Measurements from ENCODE around the gene AMOTL2. TPM values are rescaled to one million over a fixed set of nuclear protein-coding genes. Genes with fewer than 3 reads are reported as not detected.

Gene AMOTL2
- polyA plus RNA-seq, 1 of the 3 experiments (the other 2 are of a cell fraction), result 185 TPM

- POLR2A ChIA-PET, result no interaction called here
- H2AFZ ChIP-seq (ENCODE audit: low read depth), result no peak overlapping the region
- peaks cover 0 to 36% of the 10 kb centered on the region in 2 experiments; a peak in 2 of 4 replicates for H3K4me1 ChIP-seq (ENCODE audit: control insufficient read depth in 1 of 2, insufficient read depth in 2 of 2, low read depth in 1 of 2, low read length in 1 of 2)
- peak overlapping the region; percentile 40; the same call in 1 of the 2 replicates for H3K9ac ChIP-seq
- peak overlapping the region; percentile 18; the same call in 1 of the 2 replicates for H3K4me2 ChIP-seq
- no peak for DNase-seq
- CTCF ChIA-PET, result interaction anchor here (0.5 to 18.5 kb wide), 2 partner anchors 92 to 168 kb away, joined by 3 to 375 read pairs; partner anchors contain the start of genes ANAPC13 and CEP63
- H3K27ac ChIP-seq (ENCODE audit: low read depth in 2 of 2, low read length in 1 of 2), result peak overlapping the region in 1 of 2 experiments; percentile 68; a peak in 2 of 4 replicates
- H3K9me3 ChIP-seq, result no peaks in the 10 kb centered on the region
- WGBS (ENCODE audit: low lambda C conversion rate), result 61% methylated on average over 3 of the region's 5 CpGs
- TF ChIP-seq YY1 (IDR thresholded peaks at IDR 0.05; ENCODE audit: low read depth), result no peak
- TF ChIP-seq, protein P1, sequence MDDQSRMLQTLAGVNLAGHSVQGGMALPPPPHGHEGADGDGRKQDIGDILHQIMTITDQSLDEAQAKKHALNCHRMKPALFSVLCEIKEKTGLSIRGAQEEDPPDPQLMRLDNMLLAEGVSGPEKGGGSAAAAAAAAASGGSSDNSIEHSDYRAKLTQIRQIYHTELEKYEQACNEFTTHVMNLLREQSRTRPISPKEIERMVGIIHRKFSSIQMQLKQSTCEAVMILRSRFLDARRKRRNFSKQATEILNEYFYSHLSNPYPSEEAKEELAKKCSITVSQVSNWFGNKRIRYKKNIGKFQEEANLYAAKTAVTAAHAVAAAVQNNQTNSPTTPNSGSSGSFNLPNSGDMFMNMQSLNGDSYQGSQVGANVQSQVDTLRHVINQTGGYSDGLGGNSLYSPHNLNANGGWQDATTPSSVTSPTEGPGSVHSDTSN (IDR thresholded peaks at IDR 0.05), result 0 out of 2 replicates have a peak, but pooled peaks have one; percentile 14
- TF ChIP-seq EP300 (IDR thresholded peaks at IDR 0.05; ENCODE audit: borderline replicate concordance in 1 of 2, low read depth in 1 of 2, low read length in 1 of 2), result no peak
- H3K9me2 ChIP-seq, result no peaks in the 10 kb centered on the region
- H3K79me2 ChIP-seq (ENCODE audit: insufficient read depth), result no peaks in the 10 kb centered on the region
- no peaks in the 10 kb centered on the region for H3K27me3 ChIP-seq (ENCODE audit: insufficient read depth)
- no peaks in the 10 kb centered on the region for H4K20me1 ChIP-seq (ENCODE audit: insufficient read depth)
- no peaks in the 10 kb centered on the region for H3K36me3 ChIP-seq (replicated peaks in 1 of 2; ENCODE audit: control insufficient read depth in 1 of 2, insufficient read depth in 2 of 2, low read length in 1 of 2)
- peaks cover 19% of the 10 kb centered on the region for H3F3A ChIP-seq (replicated peaks; ENCODE audit: insufficient read depth)
- H3K4me3 ChIP-seq (ENCODE audit: low read depth in 2 of 2, low read length in 1 of 2), result no peak overlapping the region
These were observed 62.6 kb downstream of the AMOTL2 start for GRCh38 chr3:134311693-134312071.

- TF ChIP-seq, protein P1 (IDR thresholded peaks at IDR 0.05), result 0 out of 2 replicates have a peak, but pooled peaks have one; percentile 26
- TF ChIP-seq SIN3A (IDR thresholded peaks at IDR 0.05; ENCODE audit: borderline replicate concordance, low read depth, low read length), result no peak
- TF ChIP-seq FOSL2 (IDR thresholded peaks at IDR 0.05; ENCODE audit: borderline replicate concordance, low read depth), result peak; percentile 30; the same call in 1 of the 2 replicates
- TF ChIP-seq TCF12 (IDR thresholded peaks at IDR 0.05), result peak; percentile 12; the same call in 1 of the 2 replicates
- no peak for TF ChIP-seq EZH2phosphoT487 (IDR thresholded peaks at IDR 0.05; ENCODE audit: borderline replicate concordance, low read depth)
- TF ChIP-seq JUND (IDR thresholded peaks at IDR 0.05), result peak; percentile 30; the same call in 1 of the 2 replicates
- peak; percentile 60 for TF ChIP-seq MAX (IDR thresholded peaks at IDR 0.05; ENCODE audit: low read depth)
- TF ChIP-seq RXRA (IDR thresholded peaks at IDR 0.05; ENCODE audit: borderline replicate concordance, low read depth), result no peak
- TF ChIP-seq NFIC (IDR thresholded peaks at IDR 0.05; ENCODE audit: borderline replicate concordance), result peak; percentile 39; the same call in 1 of the 2 replicates
- TF ChIP-seq CTCF (IDR thresholded peaks at IDR 0.05), result no peak
- no peak for TF ChIP-seq RFX5 (IDR thresholded peaks at IDR 0.05; ENCODE audit: low read length)
- no peak for TF ChIP-seq CHD2 (IDR thresholded peaks at IDR 0.05; ENCODE audit: low read length, partially characterized antibody)
- TF ChIP-seq FOXJ3 (CRISPR knock-in tag; IDR thresholded peaks at IDR 0.05), result no peak
- no peak for TF ChIP-seq NRF1 (IDR thresholded peaks at IDR 0.05; ENCODE audit: low read depth, low read length)
- Histone ChIP-seq H3K9me3 (no peaks in the 10 kb centered on the region), H3K9me2 (no peaks in the 10 kb centered on the region), H3K27me3 (ENCODE audit: insufficient read depth) (no peaks in the 10 kb centered on the region), H3K27ac (ENCODE audit: low read depth in 2 of 2, low read length in 1 of 2) (peak overlapping the region in 1 of 2 experiments; percentile 68; a peak in 2 of 4 replicates), H3K4me2 (peak overlapping the region; percentile 18; the same call in 1 of the 2 replicates), H3F3A (replicated peaks; ENCODE audit: insufficient read depth) (peaks cover 17% of the 10 kb centered on the region), H3K9ac (peak overlapping the region; percentile 40; the same call in 1 of the 2 replicates), H4K20me1 (ENCODE audit: insufficient read depth) (no peaks in the 10 kb centered on the region), H3K4me3 (ENCODE audit: low read depth in 2 of 2, low read length in 1 of 2) (no peak overlapping the region), H2AFZ (ENCODE audit: low read depth) (no peak overlapping the region), H3K4me1 (ENCODE audit: control insufficient read depth in 1 of 2, insufficient read depth in 2 of 2, low read depth in 1 of 2, low read length in 1 of 2) (peaks cover 0 to 36% of the 10 kb centered on the region in 2 experiments; a peak in 2 of 4 replicates), H3K79me2 (ENCODE audit: insufficient read depth) (no peaks in the 10 kb centered on the region), H3K36me3 (replicated peaks in 1 of 2; ENCODE audit: control insufficient read depth in 1 of 2, insufficient read depth in 2 of 2, low read length in 1 of 2) (no peaks in the 10 kb centered on the region)
- 49% methylated on average over 2 of the region's 2 CpGs for WGBS (ENCODE audit: low lambda C conversion rate)
- ChIA-PET CTCF (interaction anchor here (0.5 to 18.5 kb wide), 2 partner anchors 92 to 168 kb away, joined by 3 to 375 read pairs; partner anchors contain the start of genes ANAPC13 and CEP63), POLR2A (interaction anchor here (0.6 kb wide), 1 partner anchor 166 kb away, joined by 3 read pairs; no protein-coding TSS in a partner anchor)
- DNase-seq, result no peak
These were observed 63.0 kb downstream of the AMOTL2 start for GRCh38 chr3:134311265-134311664.

All from SK-N-SH (cell line).